HUES48 (cell line): ENCODE measurements around the gene RAB11B.
"Not testable (repeated sequence)": the region's sequence is repeated elsewhere in the genome, so short reads cannot be mapped to it uniquely, and the experiment has no call there.

Source experiments
- H3K27ac ChIP-seq: one replicate; pipeline ENCODE4 v1.7.0; 2013; ENCODE audit warnings: low read depth, low read length, inconsistent platforms
- H3K27me3 ChIP-seq: 2 replicates; pipeline ENCODE4 v1.6.1; 2013; ENCODE audit warnings: mild to moderate bottlenecking, low read length; ENCODE audit not compliant: control insufficient read depth, insufficient read depth
- H3K36me3 ChIP-seq: 2 replicates; pipeline ENCODE4 v1.6.1; 2013; ENCODE audit warnings: low read length; ENCODE audit not compliant: control insufficient read depth, insufficient read depth
- H3K4me1 ChIP-seq: 2 replicates; pipeline ENCODE4 v1.6.1; 2013; ENCODE audit warnings: mild to moderate bottlenecking, low read length; ENCODE audit not compliant: control insufficient read depth, insufficient read depth
- H3K4me3 ChIP-seq: 2 replicates; pipeline ENCODE4 v1.5.1; 2013; ENCODE audit warnings: mild to moderate bottlenecking, low read depth, low read length
- H3K9ac ChIP-seq: 2 replicates; pipeline ENCODE4 v1.6.1; 2013; ENCODE audit warnings: mild to moderate bottlenecking, low read depth, low read length, moderate library complexity
- H3K9me3 ChIP-seq: 2 replicates; pipeline ENCODE4 v1.6.1; 2013; ENCODE audit warnings: low read length; ENCODE audit not compliant: control insufficient read depth, insufficient read depth

Gene RAB11B

GRCh38 chr19:8444140-8444676 is 54.0 kb downstream of the RAB11B start:
- H3K4me1 ChIP-seq = peaks cover 30% of the 10 kb centered on the region
- peaks cover 16% of the 10 kb centered on the region for H3K36me3 ChIP-seq
- peak overlapping the region; percentile 92 for H3K4me3 ChIP-seq
- H3K9ac ChIP-seq = peak overlapping the region; percentile 88
- H3K27ac ChIP-seq = peak overlapping the region; percentile 93
- H3K9me3 ChIP-seq, H3K27me3 ChIP-seq: not testable (repeated sequence)

- no peaks in the 10 kb centered on the region for H3K9me3 ChIP-seq
- peaks cover 16% of the 10 kb centered on the region for H3K36me3 ChIP-seq
- peak within 1 kb of the TSS; percentile 92 for H3K4me3 ChIP-seq
- H3K9ac ChIP-seq = peak within 1 kb of the TSS; percentile 100
- peak within 1 kb of the TSS; percentile 93 for H3K27ac ChIP-seq
- H3K27me3 ChIP-seq = no peaks in the 10 kb centered on the region
- H3K4me1 ChIP-seq = peaks cover 35% of the 10 kb centered on the region
Observed at GRCh38 chr19:8444677-8445487, 54.7 kb downstream of the RAB11B start, which contains the start of gene HNRNPM. TSS of gene HNRNPM (plus strand) at chr19:8444975. CDS start at chr19:8444999, 24 bp downstream.

GRCh38 chr19:8445488-8446001 is 55.4 kb downstream of the RAB11B start:
- Histone ChIP-seq H3K36me3 (peaks cover 16% of the 10 kb centered on the region), H3K27ac (peak overlapping the region; percentile 93), H3K4me3 (peak overlapping the region; percentile 92), H3K9ac (peak overlapping the region; percentile 100), H3K9me3 (no peaks in the 10 kb centered on the region), H3K4me1 (peaks cover 40% of the 10 kb centered on the region), H3K27me3 (no peaks in the 10 kb centered on the region)

GRCh38 chr19:8446061-8446709 is 56.0 kb downstream of the RAB11B start:
- Histone ChIP-seq H3K4me3 (peak overlapping the region; percentile 92), H3K27me3 (no peaks in the 10 kb centered on the region), H3K9me3 (no peaks in the 10 kb centered on the region), H3K27ac (peak overlapping the region; percentile 93), H3K36me3 (peaks cover 16% of the 10 kb centered on the region), H3K9ac (peak overlapping the region; percentile 100), H3K4me1 (peaks cover 40% of the 10 kb centered on the region)

GRCh38 chr19:8449830-8450229 is 59.7 kb downstream of the RAB11B start:
- H3K36me3 ChIP-seq = peaks cover 43% of the 10 kb centered on the region
- no peaks in the 10 kb centered on the region for H3K9me3 ChIP-seq
- H3K4me1 ChIP-seq = peaks cover 52% of the 10 kb centered on the region
- no peak overlapping the region for H3K9ac ChIP-seq
- H3K4me3 ChIP-seq = peak overlapping the region; percentile 9; the same call in 1 of the 2 replicates
- H3K27me3 ChIP-seq = no peaks in the 10 kb centered on the region
- peak overlapping the region; percentile 44 for H3K27ac ChIP-seq

GRCh38 chr19:8451377-8451776 is 61.2 kb downstream of the RAB11B start:
- Histone ChIP-seq H3K4me1 (peaks cover 60% of the 10 kb centered on the region), H3K4me3 (no peak overlapping the region), H3K9me3 (no peaks in the 10 kb centered on the region), H3K27ac (peak overlapping the region; percentile 44), H3K9ac (no peak overlapping the region), H3K27me3 (no peaks in the 10 kb centered on the region), H3K36me3 (peaks cover 58% of the 10 kb centered on the region)

- H3K4me1 ChIP-seq = peaks cover 60% of the 10 kb centered on the region
- H3K27ac ChIP-seq = peak overlapping the region; percentile 44
- H3K9me3 ChIP-seq = no peaks in the 10 kb centered on the region
- peaks cover 58% of the 10 kb centered on the region for H3K36me3 ChIP-seq
- no peak overlapping the region for H3K9ac ChIP-seq
- H3K4me3 ChIP-seq = no peak overlapping the region
- H3K27me3 ChIP-seq = no peaks in the 10 kb centered on the region
Observed at GRCh38 chr19:8451885-8452284, 61.7 kb downstream of the RAB11B start.

GRCh38 chr19:8452446-8453123 is 62.4 kb downstream of the RAB11B start:
- Histone ChIP-seq H3K4me1 (peaks cover 59% of the 10 kb centered on the region), H3K9me3 (no peaks in the 10 kb centered on the region), H3K36me3 (peaks cover 60% of the 10 kb centered on the region), H3K27ac (peak overlapping the region; percentile 7), H3K9ac (no peak overlapping the region), H3K4me3 (no peak overlapping the region), H3K27me3 (no peaks in the 10 kb centered on the region)

- H3K36me3 ChIP-seq = peaks cover 65% of the 10 kb centered on the region
- peaks cover 63% of the 10 kb centered on the region for H3K4me1 ChIP-seq
Observed at GRCh38 chr19:8453616-8454015, 63.5 kb downstream of the RAB11B start.

More at GRCh38 chr19:8453616-8454015, 63.5 kb downstream of the RAB11B start:
- Histone ChIP-seq H3K27ac (no peak overlapping the region), H3K4me3 (no peak overlapping the region), H3K27me3 (no peaks in the 10 kb centered on the region), H3K9ac (no peak overlapping the region), H3K9me3 (no peaks in the 10 kb centered on the region)
